CD4-positive, alpha-beta T cell treated with Interleukin-17A for 1 hour (primary cell): ENCODE measurements around the gene MTCL3.

Experiments used
- DNase-seq: peaks from one replicate; pipeline ENCODE4 v3.0.0-alpha.2; 2020

MTCL3 gene

DNA sequence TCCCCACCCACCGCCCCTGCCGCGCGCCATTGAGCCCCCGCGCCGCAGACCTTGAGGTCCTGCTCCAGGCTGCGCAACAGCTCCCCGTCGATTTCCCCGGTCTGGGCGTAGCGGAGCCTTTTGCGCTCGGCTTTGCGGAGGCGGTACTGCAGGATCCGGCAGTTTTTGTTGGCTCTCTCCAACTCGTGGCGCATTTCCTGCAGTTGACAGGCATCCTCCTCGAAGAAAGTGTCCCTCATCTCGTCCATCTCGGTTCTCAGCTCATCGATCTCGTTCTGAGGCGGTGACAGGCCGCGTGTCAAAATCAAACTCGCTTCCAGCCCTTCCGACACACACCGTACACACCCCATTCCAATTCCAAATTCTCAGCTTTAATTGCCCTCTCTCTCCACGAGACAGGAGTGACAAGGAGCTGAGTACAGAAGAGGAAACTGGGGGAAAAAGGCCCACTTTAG, 4.3 kb downstream of the MTCL3 start:
- peak; percentile 51 for DNase-seq

DNA sequence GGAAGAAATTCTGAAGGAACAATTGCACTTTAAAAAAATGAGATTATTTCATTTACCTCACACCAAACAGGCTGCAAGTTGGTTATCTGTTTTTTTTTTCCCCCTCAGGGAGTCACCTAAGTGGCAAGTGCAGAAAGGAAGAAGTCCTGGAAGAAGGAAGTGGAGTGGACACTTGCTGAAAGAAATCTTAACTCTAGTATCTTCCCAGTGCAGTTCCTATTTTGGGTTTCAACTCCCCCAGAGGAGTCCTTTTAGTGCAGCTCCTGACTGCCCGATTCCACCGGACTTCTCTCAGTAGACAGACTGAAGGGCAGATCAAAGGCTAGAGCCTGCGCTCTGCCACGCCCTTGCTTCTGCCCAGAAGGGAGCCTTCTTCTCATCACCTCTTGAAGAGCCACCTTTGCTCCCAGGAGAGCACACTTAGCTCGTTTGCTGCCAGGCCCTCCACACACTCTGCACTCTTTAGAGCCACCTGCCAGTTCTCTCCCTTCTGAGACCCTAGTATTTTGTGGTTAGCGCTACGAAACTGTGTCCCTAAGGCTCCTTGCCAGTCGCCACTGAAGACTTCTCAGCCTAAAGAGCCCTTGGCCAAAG, 4.9 kb downstream of the MTCL3 start:
- DNase-seq, result no peak

DNA sequence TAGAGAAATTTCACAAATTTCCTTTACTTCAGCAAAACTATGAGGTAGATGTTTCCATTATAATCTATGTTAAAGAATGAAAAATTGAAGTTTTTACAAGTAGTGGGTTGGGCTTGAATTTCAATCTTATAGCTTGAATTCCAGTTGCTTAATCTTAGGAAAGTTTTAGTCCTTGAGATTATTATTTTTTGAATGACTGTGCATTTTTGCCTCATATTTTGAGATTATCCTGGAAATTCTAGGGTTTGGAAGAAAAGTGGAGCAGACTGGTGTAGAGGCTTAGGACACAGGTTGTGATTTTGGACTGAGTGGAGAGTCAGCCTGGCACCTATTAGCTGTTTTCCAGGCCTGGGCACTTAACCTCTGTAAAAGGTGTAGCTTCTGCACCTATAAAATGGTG, 5.7 kb downstream of the MTCL3 start:
- DNase-seq, result no peak

DNA sequence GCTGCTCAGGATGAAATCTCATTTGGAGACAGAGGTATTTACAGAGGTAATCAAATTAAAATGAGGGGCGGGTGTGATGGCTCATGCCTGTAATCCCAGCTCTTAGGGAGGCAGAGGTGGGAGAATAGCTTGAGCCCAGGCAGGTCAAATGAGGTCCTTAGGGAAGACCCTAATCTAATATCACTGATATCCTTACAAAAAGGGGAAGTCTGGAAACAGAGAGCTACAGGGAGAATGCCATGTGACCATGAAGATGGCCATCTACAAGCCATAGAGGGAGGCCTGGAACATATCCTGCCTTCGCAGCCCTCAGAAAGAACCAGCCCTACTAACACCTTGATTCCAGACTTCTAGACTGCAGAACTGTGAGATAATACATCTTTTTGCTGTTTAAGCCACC, 8.3 kb downstream of the MTCL3 start:
- no peak for DNase-seq

DNA sequence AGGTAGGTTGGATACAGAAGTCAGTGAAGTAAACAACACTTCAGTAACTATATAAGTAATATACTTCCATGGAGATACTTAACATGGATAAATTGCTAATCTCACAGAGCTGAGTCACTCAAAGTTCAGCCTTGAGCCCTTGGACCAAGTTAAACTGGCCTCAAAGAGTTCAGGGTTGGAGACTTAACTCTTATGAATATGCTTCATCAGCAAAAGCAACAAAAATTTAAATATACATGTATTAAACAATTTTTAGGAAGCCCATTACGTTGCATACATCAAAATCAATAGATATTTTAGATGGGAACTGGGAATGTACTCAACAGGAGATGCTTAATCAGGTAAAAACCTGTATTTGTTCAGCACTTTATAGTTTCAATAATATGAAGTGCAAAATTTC, 12.2 kb downstream of the MTCL3 start:
- no peak for DNase-seq

DNA sequence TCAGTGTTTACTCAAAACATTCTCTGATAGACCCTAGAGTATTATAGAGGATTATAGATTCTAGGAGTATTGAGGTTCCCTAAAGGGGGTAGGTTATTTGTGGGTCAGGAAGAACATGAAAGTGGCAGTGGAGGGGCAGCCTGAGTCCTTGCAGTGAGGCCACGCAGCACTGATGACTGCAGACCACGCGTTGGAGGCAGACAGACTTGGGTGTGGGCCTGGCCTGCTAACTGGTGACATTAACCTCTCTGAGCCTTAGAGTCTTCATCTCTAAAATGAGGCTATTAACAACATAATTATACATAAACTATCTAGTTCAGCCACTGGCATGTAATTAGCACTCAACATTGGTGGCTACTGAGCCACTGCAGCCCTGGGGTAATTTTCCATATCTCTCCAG, 16.1 kb downstream of the MTCL3 start:
- no peak for DNase-seq

DNA sequence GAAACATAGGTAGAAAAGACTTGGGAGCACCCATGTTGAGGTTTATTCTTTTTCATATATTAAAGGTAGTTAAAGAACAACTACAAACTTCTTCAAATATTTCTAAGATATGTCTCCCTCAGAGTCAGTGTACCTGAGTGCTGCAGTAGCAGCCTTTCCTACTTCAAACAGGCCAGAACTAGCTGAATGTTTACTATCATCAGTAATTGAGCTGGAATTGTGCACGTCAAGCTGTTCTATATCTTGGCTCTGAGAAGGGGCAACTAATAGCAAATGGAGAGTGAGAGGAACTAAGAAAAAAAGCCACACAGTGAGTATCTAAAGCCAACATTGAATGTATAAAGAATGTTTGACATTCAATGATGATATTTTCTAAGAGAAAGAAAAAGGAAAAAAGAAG, 21.7 kb downstream of the MTCL3 start:
- no peak for DNase-seq

DNA sequence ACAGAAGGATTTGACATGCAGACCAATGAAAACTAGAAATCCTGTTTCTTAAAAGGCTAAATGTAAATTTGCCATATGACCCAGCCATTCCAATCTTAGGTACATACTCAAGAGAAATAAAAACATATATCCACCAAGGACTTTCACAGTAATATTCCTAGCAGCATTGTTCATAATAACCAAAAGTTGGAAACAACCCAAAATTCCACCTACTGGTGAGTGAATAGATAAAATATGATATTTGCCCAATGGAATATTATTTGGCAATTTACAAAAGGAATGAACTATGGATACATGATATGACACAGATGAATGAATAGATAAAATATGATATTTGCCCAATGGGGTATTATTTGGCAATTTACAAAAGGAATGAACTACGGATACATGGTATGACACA, 22.7 kb downstream of the MTCL3 start:
- no peak for DNase-seq

DNA sequence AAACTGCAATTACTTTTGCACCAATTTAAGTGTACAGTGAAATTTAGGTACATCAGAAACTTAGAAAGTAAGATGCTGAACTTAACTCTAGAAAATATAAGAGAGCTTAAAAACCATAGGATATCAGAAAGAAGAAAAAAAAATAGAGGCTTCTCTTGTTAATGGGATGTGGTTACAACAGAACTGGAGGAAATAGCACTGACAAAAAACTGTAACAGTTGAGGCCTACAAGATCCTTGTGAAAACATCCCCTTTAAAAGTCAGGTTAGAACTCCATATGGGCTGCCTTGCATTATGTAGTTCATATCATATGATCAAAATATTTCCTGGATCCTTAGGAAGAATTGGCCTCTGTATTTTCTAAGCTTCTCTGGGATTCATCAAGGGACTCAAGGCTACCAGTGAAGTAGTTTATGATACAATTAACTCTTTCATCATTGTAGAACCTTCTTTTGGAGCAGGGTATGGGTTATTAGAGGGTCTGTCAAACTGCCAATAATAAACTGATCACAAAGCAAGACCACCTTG, 24.8 kb downstream of the MTCL3 start:
- DNase-seq, result no peak

DNA sequence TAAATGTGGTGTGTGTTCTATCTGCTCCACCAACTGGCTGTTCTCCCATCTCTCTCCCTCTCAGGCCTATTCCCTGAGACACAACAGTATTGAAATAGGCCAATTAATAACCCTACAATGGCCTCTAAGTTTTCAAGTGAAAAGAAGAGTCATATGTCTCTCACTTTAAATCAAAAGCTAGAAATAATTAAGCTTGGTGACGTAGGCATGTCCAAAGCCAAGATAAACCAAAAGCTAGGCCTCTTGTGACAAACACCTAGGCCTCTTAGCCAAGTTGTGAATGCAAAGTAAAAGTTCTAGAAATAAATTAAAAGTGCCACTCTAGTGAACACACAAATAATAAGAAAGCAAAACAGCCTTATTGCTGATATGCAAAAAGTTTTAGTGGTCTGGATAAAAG, 29.9 kb downstream of the MTCL3 start:
- no peak for DNase-seq

DNA sequence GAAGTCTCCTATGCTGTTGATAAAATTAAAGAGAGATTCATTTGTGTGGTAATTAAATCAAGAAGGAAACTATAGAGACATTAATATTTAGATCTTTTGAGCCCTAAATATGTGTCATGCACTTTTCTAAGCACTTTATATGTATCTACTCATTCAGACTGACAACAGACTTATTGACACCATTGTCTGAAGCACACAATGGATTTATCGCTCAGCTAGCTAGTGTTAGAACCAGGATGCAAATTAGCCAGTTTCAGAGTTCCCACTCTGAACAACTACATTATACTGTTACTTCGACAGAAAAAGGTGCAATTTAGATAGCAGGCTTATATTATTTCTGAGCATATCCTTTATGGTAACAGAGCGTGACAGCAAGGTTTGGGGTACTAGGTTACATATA, 32.2 kb downstream of the MTCL3 start:
- DNase-seq, result no peak

DNA sequence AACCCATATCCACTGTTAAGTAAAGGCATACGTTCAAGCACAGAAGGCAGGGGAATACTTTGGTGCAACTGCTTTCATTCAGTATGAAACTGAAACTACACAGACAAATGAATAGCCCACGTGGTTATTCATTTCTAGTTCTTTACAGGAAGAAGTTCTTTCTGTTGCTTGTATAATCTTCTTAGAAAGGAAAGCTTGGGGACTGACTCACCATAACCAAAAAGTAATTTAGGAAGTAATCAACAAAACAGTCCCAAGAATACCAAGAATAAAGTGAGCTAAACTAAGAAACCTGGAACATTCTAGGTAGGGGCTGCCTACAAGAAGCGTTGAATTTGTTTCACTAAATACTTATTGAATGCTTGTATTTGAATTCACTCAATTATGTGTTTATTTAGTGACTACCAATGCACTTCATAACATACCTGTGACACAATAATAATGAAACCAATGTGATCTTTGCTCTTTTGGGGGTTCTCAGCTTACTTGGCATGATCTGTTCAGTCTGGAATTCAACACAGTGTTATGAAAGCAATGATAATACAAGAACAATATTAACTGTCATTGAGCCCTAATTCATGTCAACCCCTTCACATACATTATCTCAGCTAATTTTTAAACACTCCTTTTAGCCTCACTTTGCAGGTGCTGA, 34.8 kb downstream of the MTCL3 start:
- peak; percentile 52 for DNase-seq

DNA sequence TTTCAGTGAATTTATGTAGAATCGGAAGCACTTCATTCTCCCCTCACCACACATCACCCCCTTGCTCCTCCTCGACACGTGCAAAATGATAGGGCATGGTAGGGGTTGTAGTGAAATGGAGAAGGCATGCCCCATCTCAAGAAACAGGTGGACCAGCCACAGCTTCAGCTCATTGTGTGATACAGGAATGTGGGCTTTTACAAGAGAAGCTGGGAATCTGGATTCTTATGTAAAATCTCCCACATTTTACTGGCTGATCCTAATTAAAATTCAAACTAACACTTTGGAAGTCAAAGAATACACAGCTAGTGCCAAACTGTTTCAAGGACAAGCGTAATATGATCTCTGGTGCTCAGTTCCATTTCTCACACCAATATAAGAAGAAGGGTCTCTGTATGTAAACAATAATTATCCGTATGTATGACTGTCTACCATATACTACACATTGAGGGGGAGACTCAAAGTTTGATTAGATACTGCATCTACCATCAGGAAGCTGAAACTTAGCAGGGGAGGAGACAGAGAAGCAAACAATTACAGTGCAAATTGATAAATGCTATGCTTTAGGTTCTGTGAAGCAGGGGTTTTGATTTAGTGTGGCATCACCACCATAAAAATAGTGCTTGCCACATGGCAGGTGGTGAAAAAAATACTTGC, 35.6 kb downstream of the MTCL3 start:
- DNase-seq, result no peak

DNA sequence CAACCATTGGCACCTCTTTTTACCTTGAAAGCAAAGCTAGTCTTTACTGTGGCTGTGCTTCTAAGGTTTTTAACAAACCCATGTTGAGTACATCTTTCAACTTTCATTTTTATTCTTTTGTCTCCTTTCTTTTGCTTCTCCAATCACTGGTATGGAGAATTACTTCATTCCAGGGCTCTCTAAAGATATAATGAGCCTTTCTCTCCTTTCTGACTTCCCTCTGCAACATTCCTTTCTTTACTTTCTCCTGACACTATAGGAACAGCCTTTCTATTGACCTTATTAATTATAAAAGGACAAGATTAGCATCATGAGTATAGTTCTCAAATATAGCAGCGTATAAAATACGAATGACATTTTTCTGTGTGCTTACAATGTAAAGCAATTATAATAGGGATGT, 36.8 kb downstream of the MTCL3 start:
- no peak for DNase-seq

DNA sequence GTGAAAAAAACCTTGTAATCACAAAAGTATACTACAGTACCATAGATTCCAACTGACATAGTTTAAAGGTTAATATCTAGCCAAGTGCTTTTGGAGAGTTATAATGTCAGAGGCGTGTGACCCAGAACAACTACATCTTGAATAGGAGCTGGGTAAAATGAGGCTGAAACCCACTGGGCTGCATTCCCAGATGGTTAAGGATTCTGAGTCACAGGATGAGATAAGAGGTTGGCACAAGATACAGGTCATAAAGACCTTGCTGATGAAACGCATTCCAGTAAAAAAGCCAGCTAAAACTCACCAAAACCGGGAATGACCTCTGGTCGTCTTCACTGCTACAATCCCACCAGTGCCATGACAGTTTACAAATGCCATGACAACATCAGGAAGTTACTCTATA, 37.5 kb downstream of the MTCL3 start:
- DNase-seq, result no peak

DNA sequence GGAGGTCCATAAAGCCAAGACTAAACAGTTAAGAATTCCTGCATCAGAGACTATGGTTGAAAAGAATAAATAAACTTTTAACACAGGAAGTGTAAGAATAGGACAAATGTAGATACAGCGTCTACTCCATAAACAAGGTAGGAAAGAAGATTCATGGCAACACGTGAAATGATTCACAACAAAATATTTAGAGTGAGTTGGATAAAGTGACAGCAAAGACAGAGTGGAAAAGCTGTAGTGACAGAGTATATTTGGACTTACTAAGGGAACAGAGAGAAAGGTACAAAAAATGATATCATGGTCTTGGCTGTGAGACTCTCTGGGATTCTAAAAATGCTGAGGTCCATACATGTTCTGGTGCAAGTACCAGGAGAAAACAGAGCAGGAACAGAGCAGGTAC, 38.0 kb downstream of the MTCL3 start:
- DNase-seq, result no peak

DNA sequence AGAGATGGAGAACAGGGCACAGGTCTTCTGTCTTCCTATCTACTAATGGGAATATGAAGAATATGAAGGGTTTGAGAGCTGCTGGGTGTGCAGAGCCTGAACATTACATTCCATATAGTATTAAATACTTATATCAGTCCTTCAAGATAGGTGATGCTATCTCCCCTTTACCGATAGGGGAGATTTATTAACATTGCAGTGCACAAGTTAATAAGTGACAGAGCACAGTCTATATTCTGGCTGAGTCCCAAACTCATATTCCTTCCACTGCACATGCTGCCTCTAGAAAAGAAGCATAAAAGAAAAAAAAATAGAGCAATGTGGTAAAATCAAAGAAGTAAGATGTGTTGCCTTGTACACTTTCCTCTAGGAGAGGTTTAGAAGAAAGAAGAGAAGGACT, 41.5 kb downstream of the MTCL3 start:
- no peak for DNase-seq

DNA sequence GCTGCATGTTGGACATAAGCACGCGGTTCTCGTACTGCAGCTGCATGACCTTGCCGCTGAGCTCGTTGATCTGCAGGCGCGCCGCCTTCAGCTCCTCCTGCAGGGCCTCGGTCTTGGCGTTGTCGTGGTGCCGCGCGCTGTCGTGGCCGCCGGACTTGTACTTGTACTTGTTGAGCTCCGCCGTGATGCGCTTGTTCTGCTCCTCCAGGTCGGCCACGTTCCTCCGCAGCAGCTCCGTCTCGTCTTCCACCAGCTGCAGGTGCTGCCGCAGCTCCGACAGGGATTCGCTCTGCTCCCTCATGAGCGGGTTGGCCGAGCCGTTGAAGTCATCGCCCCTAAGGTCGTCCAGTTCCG, 43.3 kb downstream of the MTCL3 start:
- no peak for DNase-seq

DNA sequence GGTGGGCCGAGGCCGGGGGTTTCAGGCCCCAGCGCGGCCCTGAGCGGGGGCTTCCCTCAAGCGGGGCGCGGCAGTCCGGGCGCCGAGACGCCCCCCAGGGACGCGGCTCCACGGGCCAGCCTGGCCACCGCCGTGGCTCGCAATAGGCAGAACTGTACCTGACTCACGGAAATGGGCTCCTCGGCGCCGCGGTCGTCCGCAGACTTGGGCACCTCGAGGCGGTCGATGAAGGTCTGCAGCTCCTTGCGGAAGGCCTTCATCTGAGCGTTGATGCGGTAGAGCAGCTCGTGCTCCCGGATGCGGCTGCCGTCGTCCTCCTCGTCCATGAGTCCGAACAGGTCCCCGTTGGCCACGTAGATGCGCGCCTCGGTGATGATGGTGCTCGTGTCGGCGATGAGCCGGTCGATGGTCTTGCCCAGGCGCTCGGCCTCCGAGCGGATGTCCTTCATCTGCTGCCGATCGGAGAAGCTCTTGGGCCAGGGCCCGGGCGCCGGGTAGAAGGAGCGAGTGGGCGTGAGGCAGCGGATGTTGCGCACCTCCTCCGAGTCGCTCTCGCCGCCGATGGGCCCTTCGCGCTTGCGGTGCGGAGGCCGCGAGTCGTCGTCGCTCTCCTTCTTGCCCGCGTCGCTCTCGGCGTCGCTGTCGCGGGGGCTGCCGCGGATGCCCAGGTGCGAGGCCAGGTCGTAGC, 43.9 kb downstream of the MTCL3 start:
- DNase-seq, result no peak

DNA sequence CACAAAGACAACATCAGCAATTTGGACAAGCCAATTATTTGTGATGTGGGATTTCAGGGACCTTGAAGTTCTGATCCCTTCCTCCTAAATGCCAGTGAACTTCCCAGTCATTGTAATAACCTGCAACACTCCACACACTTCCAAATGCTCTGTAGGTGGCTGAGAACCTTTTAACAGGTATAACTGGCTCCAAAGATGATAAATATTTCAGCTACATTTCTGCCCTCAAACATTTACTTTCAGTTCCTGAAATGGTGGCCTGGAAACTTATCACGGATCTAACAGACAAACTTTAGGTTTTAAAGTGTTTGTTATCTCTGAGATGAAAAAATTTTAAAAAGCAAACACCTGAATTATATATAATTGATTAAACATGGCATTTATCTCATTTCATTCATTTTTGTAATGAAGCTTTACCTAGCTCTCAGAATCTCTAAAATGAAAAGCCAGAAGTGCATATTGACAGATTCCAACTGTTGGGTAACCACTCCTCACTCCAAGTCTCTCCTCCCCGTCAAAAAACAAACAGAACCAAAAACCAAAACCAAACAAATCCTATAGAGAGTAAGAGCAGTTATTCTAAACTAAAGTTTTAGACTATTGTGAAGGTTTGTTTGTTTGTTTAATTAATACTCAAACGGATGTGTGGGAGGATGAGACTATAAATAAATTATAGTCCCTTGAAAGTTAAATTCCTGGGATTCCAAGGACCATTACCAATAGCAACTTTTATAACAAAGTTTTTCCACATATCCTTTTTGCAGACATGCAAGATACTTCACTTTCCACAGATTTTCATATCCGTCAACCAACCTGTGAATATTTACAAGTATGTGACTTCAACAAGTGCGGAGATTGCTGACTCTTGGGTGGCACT, 47.5 kb downstream of the MTCL3 start:
- DNase-seq, result no peak

DNA sequence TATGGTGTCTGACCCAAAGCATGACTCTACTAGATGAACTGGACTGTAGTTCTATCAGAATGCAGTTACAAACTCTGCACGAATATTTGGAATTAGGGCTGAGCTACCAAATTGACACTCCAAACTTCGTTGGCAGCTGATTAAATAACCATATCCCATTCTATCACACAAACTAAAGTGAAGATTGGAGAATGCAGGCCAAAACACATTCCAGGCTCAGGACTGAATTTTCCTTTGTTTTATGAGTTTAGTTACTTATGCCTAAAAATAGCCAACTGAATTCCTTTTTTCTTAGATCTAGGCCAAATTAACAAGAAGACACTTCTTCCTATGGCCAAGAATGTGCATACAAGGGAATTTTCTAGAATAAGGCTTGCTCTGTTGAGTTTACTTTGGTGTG, 50.2 kb downstream of the MTCL3 start:
- DNase-seq, result no peak

DNA sequence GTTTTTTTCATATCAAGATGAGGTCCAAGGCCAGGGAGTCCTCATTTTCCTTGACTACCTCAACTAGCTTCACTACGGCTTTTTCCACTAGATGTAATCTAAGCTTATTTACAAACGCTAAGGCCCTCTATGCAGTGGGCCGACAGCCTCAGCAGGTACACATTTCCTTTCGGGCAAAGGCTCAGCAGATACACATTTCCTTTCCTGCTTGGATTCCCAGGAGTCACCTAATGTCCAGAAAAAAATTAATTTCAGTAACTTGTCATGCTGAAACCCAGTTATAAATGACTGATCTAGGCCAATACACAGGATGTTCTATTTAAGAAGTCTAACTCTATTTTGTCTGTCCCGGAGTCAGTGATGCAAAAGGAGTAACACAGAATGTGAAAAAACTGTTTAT, 52.7 kb downstream of the MTCL3 start:
- no peak for DNase-seq
